HCT116 (cell line): Measurements from ENCODE around the gene SEMA4D.

Experiments used
- CEBPB ChIP-seq: IDR thresholded peaks from 2 replicates; pipeline ENCODE4 v1.6.1; 2012; ENCODE audit warnings: low read depth
- CTCF ChIP-seq, 3 experiments: fragments of 200-600 bp in 1 of 3; sonication (generic) in 1 of 3; IDR thresholded peaks in 2 of 3; conservative IDR thresholded peaks in 1 of 3; 2 replicates each; pipeline ENCODE4 v1.5.1; 2012 to 2017; ENCODE audit warnings: low read depth in 2 of 3, low read length in 2 of 3, antibody characterized with exemption in 1 of 3, borderline replicate concordance in 1 of 3, control low read depth in 1 of 3, mild to moderate bottlenecking in 1 of 3, mixed read lengths in 1 of 3, mixed run types in 1 of 3, moderate library complexity in 1 of 3; ENCODE audit not compliant: insufficient read depth in 1 of 3
- EGR1 ChIP-seq: IDR thresholded peaks from 2 replicates; pipeline ENCODE4 v1.6.1; 2012; ENCODE audit warnings: low read depth
- EZH2 ChIP-seq: fragments of 200-600 bp; sonication (generic); IDR thresholded peaks from 2 replicates; pipeline ENCODE4 v1.6.1; 2017; ENCODE audit warnings: antibody characterized with exemption, mixed run types
- JUND ChIP-seq: IDR thresholded peaks from 2 replicates; pipeline ENCODE4 v1.6.1; 2012
- POLR2A ChIP-seq: IDR thresholded peaks from 2 replicates; pipeline ENCODE4 v1.7.0; 2011; ENCODE audit warnings: borderline replicate concordance; ENCODE audit not compliant: insufficient read depth, insufficient read length; ENCODE audit errors: extremely low read depth
- SIN3A ChIP-seq: IDR thresholded peaks from 2 replicates; pipeline ENCODE4 v1.6.1; 2012; ENCODE audit warnings: low read depth
- YY1 ChIP-seq: IDR thresholded peaks from 2 replicates; pipeline ENCODE4 v1.6.1; 2011; ENCODE audit warnings: low read length, low read depth, moderate library complexity, mild to moderate bottlenecking; ENCODE audit not compliant: insufficient replicate concordance; ENCODE audit errors: extremely low read depth
- ZNF274 ChIP-seq: fragments of 200-500 bp; sonication (Bioruptor generic); IDR thresholded peaks from 2 replicates; pipeline ENCODE4 v1.6.1; 2014; ENCODE audit warnings: mild to moderate bottlenecking, low read depth, low read length, inconsistent platforms

GRCh38 chr9:89376741-89377351 is 121.1 kb downstream of the SEMA4D start:
- no peak for TF ChIP-seq SIN3A
- TF ChIP-seq EZH2: no peak
- TF ChIP-seq CTCF (IDR thresholded peaks at IDR 0.05 in 2 of 3, conservative IDR thresholded peaks at IDR 0.05 in 1 of 3; ENCODE audit: borderline replicate concordance in 1 of 3, insufficient read depth in 1 of 3, low read depth in 2 of 3, low read length in 2 of 3): no peak
- TF ChIP-seq EGR1: no peak
- no peak for TF ChIP-seq POLR2A
- TF ChIP-seq YY1: no peak
- no peak for TF ChIP-seq JUND
- TF ChIP-seq ZNF274: no peak
- no peak for TF ChIP-seq CEBPB
